Measurements from ENCODE around the gene SPDEF.

DNA sequence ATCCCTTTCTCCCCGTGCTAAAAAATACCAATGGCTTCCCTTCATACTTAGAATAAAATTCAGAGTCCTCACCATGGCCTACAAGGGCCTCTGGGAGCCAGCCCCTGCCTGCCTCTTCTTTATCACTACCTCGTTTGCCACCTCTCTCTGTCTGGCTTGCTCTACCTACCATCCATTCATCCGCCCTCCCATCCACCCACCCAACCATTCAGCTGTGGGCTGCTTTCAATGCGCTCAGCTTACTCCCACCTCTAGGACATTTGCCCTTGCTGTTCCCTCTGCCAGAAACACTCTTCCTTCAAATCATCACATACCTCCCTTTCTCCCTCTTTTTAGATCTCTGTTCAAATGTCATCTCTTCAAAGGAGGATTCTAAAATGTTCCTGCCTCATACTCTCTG, 45.8 kb downstream of the SPDEF start:
- TF ChIP-seq POLR2A (IDR thresholded peaks at IDR 0.05; ENCODE audit: extremely low read depth, insufficient read length) = no peak
- no peak for TF ChIP-seq CTCF (IDR thresholded peaks at IDR 0.05; ENCODE audit: low read depth, low read length)
